GM11168 (cell line): ENCODE data around the gene TNRC6C.
"Not testable (repeated sequence)": the region's sequence is repeated elsewhere in the genome, so short reads cannot be mapped to it uniquely, and the experiment has no call there.

Experiments used
- in situ Hi-C: fragments of 300-500 bp; cut with MboI; formaldehyde crosslinking; loops from one replicate; pipeline ENCODE4 v1.12.0; 2022; ENCODE audit warnings: low sequenced_read_pairs; ENCODE audit not compliant: unreplicated experiment

TNRC6C gene

GRCh38 chr17:78040440-78041385 is 82.2 kb downstream of the TNRC6C start:
- in situ Hi-C loops, result no loop called here

- in situ Hi-C loops, result no loop called here
Observed at GRCh38 chr17:78041386-78042179, 83.1 kb downstream of the TNRC6C start.

GRCh38 chr17:78042542-78042941 is 84.0 kb downstream of the TNRC6C start:
- in situ Hi-C loops, result no loop called here

GRCh38 chr17:78043031-78043430 is 84.5 kb downstream of the TNRC6C start:
- in situ Hi-C loops, result no loop called here

GRCh38 chr17:78044280-78044835 is 85.9 kb downstream of the TNRC6C start:
- in situ Hi-C loops, result no loop called here

- in situ Hi-C loops, result no loop called here
Observed at GRCh38 chr17:78045316-78045715, 86.8 kb downstream of the TNRC6C start.

GRCh38 chr17:78046923-78047322 is 88.4 kb downstream of the TNRC6C start:
- in situ Hi-C loops, result no loop called here

GRCh38 chr17:78048346-78049292 is 90.1 kb downstream of the TNRC6C start:
- in situ Hi-C loops, result no loop called here

- in situ Hi-C loops, result no loop called here
Observed at GRCh38 chr17:78049609-78050008, 91.1 kb downstream of the TNRC6C start.

GRCh38 chr17:78051186-78051972 is 92.9 kb downstream of the TNRC6C start:
- in situ Hi-C loops, result no loop called here

GRCh38 chr17:78053777-78054468 is 95.4 kb downstream of the TNRC6C start:
- in situ Hi-C loops, result no loop called here

GRCh38 chr17:78057113-78057740 is 98.7 kb downstream of the TNRC6C start:
- in situ Hi-C loops, result no loop called here

GRCh38 chr17:78058001-78058400 is 99.5 kb downstream of the TNRC6C start:
- in situ Hi-C loops, result no loop called here

GRCh38 chr17:78058581-78058980 is 100.1 kb downstream of the TNRC6C start:
- in situ Hi-C loops, result no loop called here

GRCh38 chr17:78062596-78062995 is 104.1 kb downstream of the TNRC6C start:
- in situ Hi-C loops, result no loop called here

GRCh38 chr17:78063489-78063888 is 105.0 kb downstream of the TNRC6C start:
- in situ Hi-C loops, result no loop called here

- in situ Hi-C loops, result no loop called here
Observed at GRCh38 chr17:78064708-78065107, 106.2 kb downstream of the TNRC6C start.

GRCh38 chr17:78066976-78067375 is 108.5 kb downstream of the TNRC6C start:
- in situ Hi-C loops, result not testable (repeated sequence)
